Measurements from ENCODE around the gene DPPA4.

- no peak for TF ChIP-seq CTCF (IDR thresholded peaks at IDR 0.05)
- TF ChIP-seq ZFX (IDR thresholded peaks at IDR 0.05; ENCODE audit: borderline replicate concordance), result no peak
Measured at GRCh38 chr3:109336291-109336861, 970 bp downstream of the DPPA4 start.

Measured in 22Rv1 (cell line).